H9 (cell line): ENCODE measurements around the gene PREP. TPM values are rescaled to one million over a fixed set of nuclear protein-coding genes. Genes with fewer than 3 reads are reported as not detected.

Experiments
- DNase-seq: peaks from one replicate; pipeline ENCODE4 v3.0.0-alpha.2; 2017
- H2AFZ ChIP-seq: one replicate; pipeline ENCODE4 v1.6.1; 2013; ENCODE audit warnings: mild to moderate bottlenecking, low read length, control low read depth, moderate library complexity
- H2AK5ac ChIP-seq: 2 replicates; pipeline ENCODE4 v1.6.1; 2013; ENCODE audit warnings: low read length, control low read depth, mixed read lengths; ENCODE audit not compliant: insufficient read length
- H2BK120ac ChIP-seq: one replicate; pipeline ENCODE4 v1.6.1; 2013; ENCODE audit warnings: low read depth, mild to moderate bottlenecking, low read length, control low read depth, inconsistent platforms; ENCODE audit not compliant: poor library complexity, severe bottlenecking
- H2BK12ac ChIP-seq: 2 replicates; pipeline ENCODE4 v1.6.1; 2013; ENCODE audit warnings: low read length, control low read depth, mixed read lengths, low read depth; ENCODE audit not compliant: insufficient read length
- H2BK15ac ChIP-seq: 2 replicates; pipeline ENCODE4 v1.6.1; 2013; ENCODE audit warnings: low read depth, low read length, control low read depth
- H2BK20ac ChIP-seq: one replicate; pipeline ENCODE4 v1.6.1; 2013; ENCODE audit warnings: low read depth, mild to moderate bottlenecking, low read length, control low read depth, inconsistent platforms; ENCODE audit not compliant: poor library complexity, severe bottlenecking
- H2BK5ac ChIP-seq: 2 replicates; pipeline ENCODE4 v1.6.1; 2013; ENCODE audit warnings: low read length, control low read depth, mixed read lengths; ENCODE audit not compliant: insufficient read length
- H3K14ac ChIP-seq: 2 replicates; pipeline ENCODE4 v1.6.1; 2013; ENCODE audit warnings: low read length, control low read depth; ENCODE audit not compliant: insufficient read depth
- H3K18ac ChIP-seq: 2 replicates; pipeline ENCODE4 v1.6.1; 2013; ENCODE audit warnings: low read depth, mild to moderate bottlenecking, mixed read lengths, low read length, control low read depth; ENCODE audit not compliant: insufficient read length
- H3K23ac ChIP-seq: 2 replicates; pipeline ENCODE4 v1.6.1; 2013; ENCODE audit warnings: low read length, control low read depth, mixed read lengths, low read depth; ENCODE audit not compliant: insufficient read length
- H3K23me2 ChIP-seq: 2 replicates; pipeline ENCODE4 v1.6.1; 2013; ENCODE audit warnings: low read depth, mild to moderate bottlenecking, mixed read lengths, low read length, control low read depth; ENCODE audit not compliant: insufficient read length, poor library complexity, severe bottlenecking
- H3K27ac ChIP-seq: 2 replicates; pipeline ENCODE4 v1.5.1; 2013; ENCODE audit warnings: low read length, control low read depth, mixed read lengths, low read depth; ENCODE audit not compliant: insufficient read length
- H3K27me3 ChIP-seq: 2 replicates; pipeline ENCODE4 v1.6.1; 2013; ENCODE audit warnings: low read length, control low read depth, inconsistent platforms; ENCODE audit not compliant: insufficient read depth
- H3K4ac ChIP-seq: 2 replicates; pipeline ENCODE4 v1.6.1; 2013; ENCODE audit warnings: low read depth, mild to moderate bottlenecking, control low read depth, inconsistent platforms, low read length, moderate library complexity
- H3K4me1 ChIP-seq: 2 replicates; pipeline ENCODE4 v1.6.1; 2013; ENCODE audit warnings: low read length, control low read depth, inconsistent platforms; ENCODE audit not compliant: insufficient read depth
- H3K4me2 ChIP-seq: 2 replicates; pipeline ENCODE4 v1.6.1; 2013; ENCODE audit warnings: low read length, control low read depth, mixed read lengths; ENCODE audit not compliant: insufficient read length, insufficient read depth
- H3K56ac ChIP-seq: 2 replicates; pipeline ENCODE4 v1.6.1; 2013; ENCODE audit warnings: low read depth, mild to moderate bottlenecking, mixed read lengths, low read length, control low read depth; ENCODE audit not compliant: insufficient read length
- H3K79me1 ChIP-seq: 2 replicates; pipeline ENCODE4 v1.6.1; 2013; ENCODE audit warnings: low read depth, mild to moderate bottlenecking, moderate library complexity, low read length, control low read depth, inconsistent platforms; ENCODE audit not compliant: insufficient read depth, poor library complexity, severe bottlenecking
- H3K79me2 ChIP-seq: 2 replicates; pipeline ENCODE4 v1.6.1; 2013; ENCODE audit warnings: low read length, control low read depth, inconsistent platforms; ENCODE audit not compliant: insufficient read depth
- H3K9ac ChIP-seq: 2 replicates; pipeline ENCODE4 v1.6.1; 2013; ENCODE audit warnings: low read length, control low read depth, mixed read lengths; ENCODE audit not compliant: insufficient read length; ENCODE audit errors: extremely low read depth
- H3K9me3 ChIP-seq: one replicate; pipeline ENCODE4 v1.6.1; 2013; ENCODE audit warnings: low read depth, low read length, inconsistent platforms; ENCODE audit not compliant: control insufficient read depth
- H3T11ph ChIP-seq: one replicate; pipeline ENCODE4 v1.6.1; 2013; ENCODE audit warnings: mild to moderate bottlenecking, low read length, control low read depth, inconsistent platforms
- H4K20me1 ChIP-seq: one replicate; pipeline ENCODE4 v1.6.1; 2013; ENCODE audit not compliant: control insufficient read depth, insufficient read length, insufficient read depth
- H4K5ac ChIP-seq: 2 replicates; pipeline ENCODE4 v1.6.1; 2013; ENCODE audit warnings: low read depth, mild to moderate bottlenecking, mixed read lengths, low read length, control low read depth; ENCODE audit not compliant: insufficient read length
- H4K8ac ChIP-seq: replicated peaks from 2 replicates; pipeline ENCODE4 v1.6.1; 2013; ENCODE audit warnings: low read length, control low read depth, mixed read lengths, low read depth; ENCODE audit not compliant: insufficient read length
- H4K91ac ChIP-seq: 2 replicates; pipeline ENCODE4 v1.6.1; 2013; ENCODE audit warnings: low read depth, mild to moderate bottlenecking, moderate library complexity, mixed read lengths, low read length, control low read depth; ENCODE audit not compliant: insufficient read length
- H3K27ac Mint-ChIP-seq, 3 experiments: 2 replicates in 2 of 3; 3 replicates in 1 of 3; pipeline ENCODE4 v1.8.0; 2020 to 2021; ENCODE audit warnings: mixed read lengths in 3 of 3, mild to moderate bottlenecking in 1 of 3, moderate library complexity in 1 of 3
- H3K27me3 Mint-ChIP-seq: 2 replicates; pipeline ENCODE4 v1.8.0; 2021; ENCODE audit warnings: low read depth, mild to moderate bottlenecking, moderate library complexity, mixed read lengths
- H3K36me3 Mint-ChIP-seq, 3 experiments: 2 replicates in 2 of 3; 3 replicates in 1 of 3; pipeline ENCODE4 v1.8.0; 2020 to 2021; ENCODE audit warnings: low read depth in 3 of 3, mixed read lengths in 3 of 3; ENCODE audit not compliant: insufficient read depth in 1 of 3
- H3K4me1 Mint-ChIP-seq, 2 experiments: 2 replicates each; pipeline ENCODE4 v1.8.0; 2020; ENCODE audit warnings: mixed read lengths in 2 of 2
- H3K4me3 Mint-ChIP-seq, 2 experiments: 2 replicates in 1 of 2; 3 replicates in 1 of 2; pipeline ENCODE4 v1.8.0; 2020 to 2021; ENCODE audit warnings: mild to moderate bottlenecking in 2 of 2, mixed read lengths in 2 of 2, moderate library complexity in 1 of 2
- H3K9me3 Mint-ChIP-seq, 2 experiments: 2 replicates in 1 of 2; 3 replicates in 1 of 2; pipeline ENCODE4 v1.8.0; 2020; ENCODE audit warnings: mild to moderate bottlenecking in 2 of 2, mixed read lengths in 2 of 2, moderate library complexity in 1 of 2
- whole genome bisulfite sequencing: extraction: QIAGEN DNeasy Blood & Tissue Kit; methylation state at CpG from one replicate; pipeline ENCODE4 v1.1.7; 2013; ENCODE audit warnings: missing lambda C conversion rate, low lambda C conversion rate, mixed read lengths; ENCODE audit not compliant: insufficient read length; ENCODE audit errors: extremely low coverage; 5-methylcytosine and 5-hydroxymethylcytosine counted together
- total RNA-seq: library from RNA; stranded (reverse); gene quantifications from 2 replicates; pipeline ENCODE4 v1.2.1, GENCODE V29; 2021
- TF ChIP-seq, protein P1 (sequence below): fragments of 200-600 bp; sonication (generic); conservative IDR thresholded peaks from 3 replicates; pipeline ENCODE4 v1.8.0; 2021; ENCODE audit warnings: antibody characterized with exemption, mild to moderate bottlenecking

Gene PREP
- total RNA-seq, 1 experiment from 2014 or later = 54.0 TPM

DNA sequence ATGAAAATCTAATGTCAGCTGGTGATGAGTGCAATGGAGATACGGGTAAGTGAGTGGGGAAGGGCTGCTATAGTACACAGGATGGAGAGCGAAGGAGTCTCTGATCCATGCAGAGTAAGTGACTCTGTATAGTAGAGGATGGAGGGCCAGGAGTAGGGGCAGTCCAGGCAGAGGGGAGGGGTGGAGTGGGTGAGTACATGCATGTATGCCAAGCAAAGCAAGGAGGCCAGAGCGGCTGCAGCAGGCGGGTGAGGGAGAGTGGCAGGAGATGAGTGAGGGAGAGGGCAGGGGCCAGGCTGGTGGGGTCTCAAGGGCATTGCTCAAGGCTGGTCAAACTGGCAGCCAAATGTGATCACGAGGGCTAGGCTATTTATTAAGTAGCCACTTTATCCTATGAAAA lies 94.0 kb downstream of the PREP start:
- H3K4me1 Mint-ChIP-seq = peaks cover 15% of the 10 kb centered on the region in 2 experiments
- no peak for DNase-seq
- H4K8ac ChIP-seq = no peak overlapping the region
- H3K9ac ChIP-seq = no peak overlapping the region
- no peak overlapping the region for H3K14ac ChIP-seq
- no peak overlapping the region for H3K4me3 Mint-ChIP-seq
- H3K23me2 ChIP-seq = no peaks in the 10 kb centered on the region
- no peak overlapping the region for H3K23ac ChIP-seq
- no peak overlapping the region for H4K91ac ChIP-seq
- no peak overlapping the region for H3K18ac ChIP-seq
- no peaks in the 10 kb centered on the region for H4K20me1 ChIP-seq
- H2AFZ ChIP-seq = no peak overlapping the region
- H3K79me2 ChIP-seq = 0 out of 2 replicates have a peak, but pooled peaks cover 2% of the 10 kb centered on the region
- H3T11ph ChIP-seq = no peak overlapping the region
- H3K9me3 ChIP-seq = no peaks in the 10 kb centered on the region
- no peaks in the 10 kb centered on the region; the same call in 1 of the 2 replicates for H3K4me1 ChIP-seq
- H3K79me1 ChIP-seq = no peaks in the 10 kb centered on the region
- 0 out of 7 replicates have a peak overlapping the region, but pooled peaks of 1 of the 3 experiments have one; percentile 11 for H3K27ac Mint-ChIP-seq
- H3K4ac ChIP-seq = no peak overlapping the region
- no peak overlapping the region for H2AK5ac ChIP-seq
- H3K9me3 Mint-ChIP-seq = no peaks in the 10 kb centered on the region
- TF ChIP-seq, protein P1, sequence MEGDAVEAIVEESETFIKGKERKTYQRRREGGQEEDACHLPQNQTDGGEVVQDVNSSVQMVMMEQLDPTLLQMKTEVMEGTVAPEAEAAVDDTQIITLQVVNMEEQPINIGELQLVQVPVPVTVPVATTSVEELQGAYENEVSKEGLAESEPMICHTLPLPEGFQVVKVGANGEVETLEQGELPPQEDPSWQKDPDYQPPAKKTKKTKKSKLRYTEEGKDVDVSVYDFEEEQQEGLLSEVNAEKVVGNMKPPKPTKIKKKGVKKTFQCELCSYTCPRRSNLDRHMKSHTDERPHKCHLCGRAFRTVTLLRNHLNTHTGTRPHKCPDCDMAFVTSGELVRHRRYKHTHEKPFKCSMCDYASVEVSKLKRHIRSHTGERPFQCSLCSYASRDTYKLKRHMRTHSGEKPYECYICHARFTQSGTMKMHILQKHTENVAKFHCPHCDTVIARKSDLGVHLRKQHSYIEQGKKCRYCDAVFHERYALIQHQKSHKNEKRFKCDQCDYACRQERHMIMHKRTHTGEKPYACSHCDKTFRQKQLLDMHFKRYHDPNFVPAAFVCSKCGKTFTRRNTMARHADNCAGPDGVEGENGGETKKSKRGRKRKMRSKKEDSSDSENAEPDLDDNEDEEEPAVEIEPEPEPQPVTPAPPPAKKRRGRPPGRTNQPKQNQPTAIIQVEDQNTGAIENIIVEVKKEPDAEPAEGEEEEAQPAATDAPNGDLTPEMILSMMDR = no peak
- H3K56ac ChIP-seq = no peak overlapping the region
- no peak overlapping the region for H2BK15ac ChIP-seq
- H4K5ac ChIP-seq = no peak overlapping the region
- H3K4me2 ChIP-seq = no peak overlapping the region
- H3K27me3 Mint-ChIP-seq = no peaks in the 10 kb centered on the region
- no peak overlapping the region for H2BK120ac ChIP-seq
- H2BK5ac ChIP-seq = no peak overlapping the region
- no peak overlapping the region for H2BK12ac ChIP-seq
- WGBS = no CpG with 5 or more reads among the region's 5 CpGs
- no peak overlapping the region for H3K27ac ChIP-seq
- no peaks in the 10 kb centered on the region for H3K27me3 ChIP-seq
- no peak overlapping the region for H2BK20ac ChIP-seq
- peaks cover 0 to 5% (median 5%) of the 10 kb centered on the region in 3 experiments; a peak in 4 of 7 replicates for H3K36me3 Mint-ChIP-seq
